IMR-90 (cell line): ENCODE results near the gene COL23A1. TPM values are rescaled to one million over a fixed set of nuclear protein-coding genes. Genes with fewer than 3 reads are reported as not detected.

Experiments used
- ATAC-seq: fragments of 200-7000 bp; cut with Tn5 transposase; 2 replicates; pipeline ENCODE4 v1.9.1; 2020; ENCODE audit warnings: low read depth, mild to moderate bottlenecking, moderate library complexity
- BruUV-seq: library from RNA; stranded (reverse); fragments of 400-500 nt; replicated peaks from 2 replicates; lab custom pipeline; 2021; lab: Mats Ljungman, UMichigan
- CTCF ChIA-PET: fragments of 300-600 bp; formaldehyde crosslinking; extraction: SDS; loops from one replicate; lab custom pipeline; 2021; ENCODE audit warnings: antibody characterized with exemption; lab: Yijun Ruan, JAX
- POLR2A ChIA-PET: fragments of 300-600 bp; sonication (Branson Sonifier 250); formaldehyde crosslinking; loops from one replicate; lab custom pipeline; 2022; ENCODE audit warnings: antibody characterized with exemption; ENCODE audit not compliant: unreplicated experiment; lab: Charles Lee
- DNase-seq: peaks from one replicate; pipeline ENCODE4 v3.0.0; 2013
- H2AFZ ChIP-seq: replicated peaks from 2 replicates; pipeline ENCODE3; 2013; ENCODE audit warnings: low read length, mild to moderate bottlenecking; ENCODE audit not compliant: poor library complexity
- H2AK5ac ChIP-seq: 2 replicates; pipeline ENCODE4 v1.6.1; 2013; ENCODE audit warnings: low read depth, low read length, inconsistent platforms
- H2AK9ac ChIP-seq: replicated peaks from 2 replicates; pipeline ENCODE3; 2013; ENCODE audit warnings: mild to moderate bottlenecking, low read depth, low read length, moderate library complexity; ENCODE audit not compliant: poor library complexity
- H2BK120ac ChIP-seq: 2 replicates; pipeline ENCODE4 v1.6.1; 2013; ENCODE audit warnings: low read depth, low read length, inconsistent platforms
- H2BK15ac ChIP-seq: 3 replicates; pipeline ENCODE4 v1.6.1; 2013; ENCODE audit warnings: low read depth, low read length, inconsistent platforms
- H2BK20ac ChIP-seq: 2 replicates; pipeline ENCODE4 v1.6.1; 2013; ENCODE audit warnings: low read depth, mild to moderate bottlenecking, inconsistent platforms, low read length, moderate library complexity
- H2BK5ac ChIP-seq: 2 replicates; pipeline ENCODE4 v1.6.1; 2013; ENCODE audit warnings: mild to moderate bottlenecking, low read depth, low read length, inconsistent platforms; ENCODE audit not compliant: poor library complexity, severe bottlenecking
- H3K14ac ChIP-seq: replicated peaks from 2 replicates; pipeline ENCODE4 v1.6.1; 2013; ENCODE audit warnings: low read depth, low read length, inconsistent platforms
- H3K18ac ChIP-seq: 2 replicates; pipeline ENCODE4 v1.6.1; 2013; ENCODE audit warnings: low read depth, low read length, control low read depth
- H3K23ac ChIP-seq: 2 replicates; pipeline ENCODE4 v1.6.1; 2013; ENCODE audit warnings: low read depth, low read length, inconsistent platforms
- H3K27ac ChIP-seq: 2 replicates; pipeline ENCODE4 v1.5.1; 2013; ENCODE audit warnings: mild to moderate bottlenecking, control low read depth, low read length; ENCODE audit not compliant: insufficient read depth
- H3K27me3 ChIP-seq: 2 replicates; pipeline ENCODE4 v1.6.1; 2013; ENCODE audit warnings: low read length; ENCODE audit not compliant: control insufficient read depth, insufficient read depth
- H3K36me3 ChIP-seq: 2 replicates; pipeline ENCODE4 v1.6.1; 2013; ENCODE audit warnings: low read length, mixed read lengths; ENCODE audit not compliant: control insufficient read depth, insufficient read depth
- H3K4ac ChIP-seq: 2 replicates; pipeline ENCODE4 v1.6.1; 2013; ENCODE audit warnings: low read depth, low read length, inconsistent platforms
- H3K4me1 ChIP-seq: 2 replicates; pipeline ENCODE4 v1.6.1; 2013; ENCODE audit warnings: low read length, mixed read lengths; ENCODE audit not compliant: control insufficient read depth, insufficient read depth
- H3K4me2 ChIP-seq: 2 replicates; pipeline ENCODE4 v1.6.1; 2013; ENCODE audit warnings: low read depth, mild to moderate bottlenecking, control low read depth, low read length, moderate library complexity
- H3K4me3 ChIP-seq: 2 replicates; pipeline ENCODE4 v1.5.1; 2013; ENCODE audit warnings: low read depth, mild to moderate bottlenecking, control low read depth, low read length, moderate library complexity; ENCODE audit not compliant: insufficient read depth
- H3K56ac ChIP-seq: 2 replicates; pipeline ENCODE4 v1.6.1; 2013; ENCODE audit warnings: low read length, inconsistent platforms; ENCODE audit not compliant: insufficient read depth; ENCODE audit errors: extremely low read depth
- H3K79me1 ChIP-seq, 2 experiments: 2 replicates each; pipeline ENCODE4 v1.6.1; 2013; ENCODE audit warnings: low read length in 2 of 2, inconsistent platforms in 1 of 2, low read depth in 1 of 2
- H3K9ac ChIP-seq: 2 replicates; pipeline ENCODE4 v1.6.1; 2013; ENCODE audit warnings: low read depth, low read length, control low read depth
- H3K9me1 ChIP-seq: 2 replicates; pipeline ENCODE4 v1.6.1; 2013; ENCODE audit warnings: low read length, inconsistent platforms; ENCODE audit not compliant: insufficient read depth
- H3K9me3 ChIP-seq: 2 replicates; pipeline ENCODE4 v1.6.1; 2013; ENCODE audit warnings: low read length; ENCODE audit not compliant: control insufficient read depth, insufficient read depth
- H4K20me1 ChIP-seq: 2 replicates; pipeline ENCODE4 v1.6.1; 2013; ENCODE audit warnings: low read length, inconsistent platforms; ENCODE audit not compliant: insufficient read depth
- H4K5ac ChIP-seq: 2 replicates; pipeline ENCODE4 v1.6.1; 2013; ENCODE audit warnings: mild to moderate bottlenecking, low read depth, low read length, control low read depth
- H4K8ac ChIP-seq, 2 experiments: 2 replicates each; pipeline ENCODE4 v1.6.1; 2013; ENCODE audit warnings: low read depth in 2 of 2, low read length in 2 of 2, control low read depth in 1 of 2, inconsistent platforms in 1 of 2
- H4K91ac ChIP-seq: 2 replicates; pipeline ENCODE4 v1.6.1; 2013; ENCODE audit warnings: low read depth, low read length, inconsistent platforms; ENCODE audit not compliant: insufficient read depth
- BHLHE40 ChIP-seq: fragments of 150-350 bp; IDR thresholded peaks from 2 replicates; pipeline ENCODE4 v1.6.1; 2016; ENCODE audit warnings: mild to moderate bottlenecking, low read depth, low read length
- CEBPB ChIP-seq: IDR thresholded peaks from 2 replicates; pipeline ENCODE4 v1.6.1; 2012; ENCODE audit warnings: low read depth, low read length, improper control_type of control experiment
- CHD1 ChIP-seq: IDR thresholded peaks from 2 replicates; pipeline ENCODE4 v1.6.1; 2012; ENCODE audit warnings: low read depth, low read length, improper control_type of control experiment
- MAFK ChIP-seq: IDR thresholded peaks from 2 replicates; pipeline ENCODE4 v1.6.1; 2012; ENCODE audit warnings: low read depth, low read length, improper control_type of control experiment
- MAZ ChIP-seq: IDR thresholded peaks from 2 replicates; pipeline ENCODE4 v1.6.1; 2012; ENCODE audit warnings: low read depth, mild to moderate bottlenecking, low read length, improper control_type of control experiment, moderate library complexity, borderline replicate concordance
- MXI1 ChIP-seq: IDR thresholded peaks from 2 replicates; pipeline ENCODE4 v1.6.1; 2012; ENCODE audit warnings: low read depth, mild to moderate bottlenecking, low read length, moderate library complexity, borderline replicate concordance
- RAD21 ChIP-seq: IDR thresholded peaks from 2 replicates; pipeline ENCODE4 v1.6.1; 2012; ENCODE audit warnings: low read length, improper control_type of control experiment
- SMC3 ChIP-seq: fragments of 150-350 bp; IDR thresholded peaks from 2 replicates; pipeline ENCODE4 v1.6.1; 2016; ENCODE audit warnings: low read depth, mild to moderate bottlenecking, antibody characterized with exemption, low read length, moderate library complexity
- WGBS, 2 experiments: methylation state at CpG; one replicate each; pipeline versions ENCODE4 v1.1.5 to v1.1.7; 2013; ENCODE audit warnings: missing lambda C conversion rate in 2 of 2; ENCODE audit not compliant: insufficient read length in 1 of 2; ENCODE audit errors: extremely low coverage in 2 of 2; 5-methylcytosine and 5-hydroxymethylcytosine counted together
- dilution Hi-C: fragments of 300-500 bp; cut with HindIII; formaldehyde crosslinking; loops from one replicate; pipeline ENCODE4 v1.14.3; 2018; ENCODE audit warnings: low sequenced_read_pairs; ENCODE audit not compliant: unreplicated experiment
- in situ Hi-C: fragments of 300-500 bp; cut with MboI; formaldehyde crosslinking; loops from 3 replicates; pipeline ENCODE4 v1.14.3; 2019; ENCODE audit warnings: low sequenced_read_pairs, inconsistent platforms, mixed read lengths
- intact Hi-C: fragments of 100-400 bp; cut with micrococcal nuclease; formaldehyde crosslinking; loops from 2 replicates; pipeline ENCODE4 v1.10.0; 2022
- polyA plus RNA-seq, 3 experiments: library from polyadenylated mRNA; depleted of rRNA; stranded (reverse); fragments of >200 nt; gene quantifications; 2 replicates each; pipeline ENCODE4 v1.2.3, GENCODE V29; 2012; ENCODE audit warnings: low replicate concordance in 1 of 3
- total RNA-seq: library from RNA; depleted of rRNA; stranded (reverse); fragments of >200 nt; gene quantifications from 2 replicates; pipeline ENCODE4 v1.2.3, GENCODE V29; 2012
- TF ChIP-seq, protein P1 (sequence below): fragments of 150-350 bp; IDR thresholded peaks from 2 replicates; pipeline ENCODE4 v1.6.1; 2017; ENCODE audit warnings: mild to moderate bottlenecking, antibody characterized with exemption, low read length, low read depth
- TF ChIP-seq, protein P2 (sequence below): fragments of 150-350 bp; IDR thresholded peaks from 2 replicates; pipeline ENCODE4 v1.6.1; 2016; ENCODE audit warnings: low read depth, mild to moderate bottlenecking, low read length, moderate library complexity, borderline replicate concordance

The COL23A1 gene
- total and polyA plus RNA-seq, 2 of the 4 experiments (the other 2 are of a cell fraction), result not detected

DNA sequence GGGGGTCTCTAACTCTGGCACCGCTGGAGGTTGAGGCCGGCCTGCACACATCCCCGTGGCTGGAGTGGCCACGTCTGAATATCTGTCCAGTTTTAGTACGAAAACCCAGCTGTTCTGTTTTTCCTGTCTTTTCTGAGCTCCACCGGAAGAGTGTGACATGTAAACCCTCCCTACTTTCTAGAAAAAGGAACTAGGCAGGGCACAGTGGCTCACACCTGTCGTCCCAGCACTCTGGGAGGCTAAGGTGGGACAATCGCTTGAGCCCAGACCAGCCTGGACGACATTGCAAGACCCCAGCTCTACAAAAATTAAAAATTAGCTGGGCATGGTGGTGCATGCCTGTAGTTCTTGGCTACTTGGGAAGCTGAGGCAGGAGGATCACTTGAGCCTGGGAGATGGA, 349.4 kb downstream of the COL23A1 start:
- no peak for ATAC-seq
- WGBS, 2 experiments, result 90% methylated on average over 6 of the region's 9 CpGs; no CpG with 5 or more reads in 1 of the 2 experiments

More for the DNA sequence above, 349.4 kb downstream of the COL23A1 start:
- H3K27me3 ChIP-seq, result no peaks in the 10 kb centered on the region
- no peak overlapping the region for H2AFZ ChIP-seq
- no peak overlapping the region for H4K8ac ChIP-seq
- in situ Hi-C loops (no loop called here), dilution Hi-C loops (no loop called here), intact Hi-C loops (no loop called here)
- H3K9me3 ChIP-seq, result no peaks in the 10 kb centered on the region
- H2BK5ac ChIP-seq, result no peak overlapping the region
- no peak overlapping the region for H2AK5ac ChIP-seq
- no peak overlapping the region for H4K91ac ChIP-seq
- H3K4me2 ChIP-seq, result no peak overlapping the region
- H3K27ac ChIP-seq, result no peak overlapping the region
- no peak overlapping the region for H3K4ac ChIP-seq
- no peaks in the 10 kb centered on the region for H4K20me1 ChIP-seq
- H3K9me1 ChIP-seq, result no peaks in the 10 kb centered on the region
- no peak overlapping the region for H2AK9ac ChIP-seq
- H2BK20ac ChIP-seq, result no peak overlapping the region
- H3K79me1 ChIP-seq, result no peaks in the 10 kb centered on the region
- H2BK120ac ChIP-seq, result no peak overlapping the region
- no peak overlapping the region for H4K5ac ChIP-seq
- no peak overlapping the region for H3K9ac ChIP-seq
- no peak overlapping the region for H2BK15ac ChIP-seq
- TF ChIP-seq, protein P1, sequence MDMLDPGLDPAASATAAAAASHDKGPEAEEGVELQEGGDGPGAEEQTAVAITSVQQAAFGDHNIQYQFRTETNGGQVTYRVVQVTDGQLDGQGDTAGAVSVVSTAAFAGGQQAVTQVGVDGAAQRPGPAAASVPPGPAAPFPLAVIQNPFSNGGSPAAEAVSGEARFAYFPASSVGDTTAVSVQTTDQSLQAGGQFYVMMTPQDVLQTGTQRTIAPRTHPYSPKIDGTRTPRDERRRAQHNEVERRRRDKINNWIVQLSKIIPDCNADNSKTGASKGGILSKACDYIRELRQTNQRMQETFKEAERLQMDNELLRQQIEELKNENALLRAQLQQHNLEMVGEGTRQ, result no peak
- TF ChIP-seq MAZ (no peak), MXI1 (no peak), BHLHE40 (no peak), SMC3 (no peak), CEBPB (no peak), MAFK (no peak), CHD1 (no peak), RAD21 (no peak)
- TF ChIP-seq, protein P2, sequence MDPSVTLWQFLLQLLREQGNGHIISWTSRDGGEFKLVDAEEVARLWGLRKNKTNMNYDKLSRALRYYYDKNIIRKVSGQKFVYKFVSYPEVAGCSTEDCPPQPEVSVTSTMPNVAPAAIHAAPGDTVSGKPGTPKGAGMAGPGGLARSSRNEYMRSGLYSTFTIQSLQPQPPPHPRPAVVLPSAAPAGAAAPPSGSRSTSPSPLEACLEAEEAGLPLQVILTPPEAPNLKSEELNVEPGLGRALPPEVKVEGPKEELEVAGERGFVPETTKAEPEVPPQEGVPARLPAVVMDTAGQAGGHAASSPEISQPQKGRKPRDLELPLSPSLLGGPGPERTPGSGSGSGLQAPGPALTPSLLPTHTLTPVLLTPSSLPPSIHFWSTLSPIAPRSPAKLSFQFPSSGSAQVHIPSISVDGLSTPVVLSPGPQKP, result no peak
- no TSS peak for BruUV-seq
- DNase-seq, result no peak
- no peak overlapping the region for H3K4me3 ChIP-seq
- H3K56ac ChIP-seq, result no peak overlapping the region
- no peaks in the 10 kb centered on the region for H3K36me3 ChIP-seq
- CTCF ChIA-PET, result no interaction called here
- H3K18ac ChIP-seq, result no peak overlapping the region
- H3K23ac ChIP-seq, result no peak overlapping the region
- H3K4me1 ChIP-seq, result peaks cover 2% of the 10 kb centered on the region; the same call in 1 of the 2 replicates
- POLR2A ChIA-PET, result no interaction called here
- no peak overlapping the region for H3K14ac ChIP-seq
